H9 (cell line): ENCODE measurements around the gene EBF4. TPM values are rescaled to one million over a fixed set of nuclear protein-coding genes. Genes with fewer than 3 reads are reported as not detected.

Experiments used
- DNase-seq: peaks from one replicate; pipeline ENCODE4 v3.0.0-alpha.2; 2017
- H2AFZ ChIP-seq: one replicate; pipeline ENCODE4 v1.6.1; 2013; ENCODE audit warnings: mild to moderate bottlenecking, low read length, control low read depth, moderate library complexity
- H2AK5ac ChIP-seq: 2 replicates; pipeline ENCODE4 v1.6.1; 2013; ENCODE audit warnings: low read length, control low read depth, mixed read lengths; ENCODE audit not compliant: insufficient read length
- H2BK120ac ChIP-seq: one replicate; pipeline ENCODE4 v1.6.1; 2013; ENCODE audit warnings: low read depth, mild to moderate bottlenecking, low read length, control low read depth, inconsistent platforms; ENCODE audit not compliant: poor library complexity, severe bottlenecking
- H2BK12ac ChIP-seq: 2 replicates; pipeline ENCODE4 v1.6.1; 2013; ENCODE audit warnings: low read length, control low read depth, mixed read lengths, low read depth; ENCODE audit not compliant: insufficient read length
- H2BK15ac ChIP-seq: 2 replicates; pipeline ENCODE4 v1.6.1; 2013; ENCODE audit warnings: low read depth, low read length, control low read depth
- H2BK20ac ChIP-seq: one replicate; pipeline ENCODE4 v1.6.1; 2013; ENCODE audit warnings: low read depth, mild to moderate bottlenecking, low read length, control low read depth, inconsistent platforms; ENCODE audit not compliant: poor library complexity, severe bottlenecking
- H2BK5ac ChIP-seq: 2 replicates; pipeline ENCODE4 v1.6.1; 2013; ENCODE audit warnings: low read length, control low read depth, mixed read lengths; ENCODE audit not compliant: insufficient read length
- H3K14ac ChIP-seq: 2 replicates; pipeline ENCODE4 v1.6.1; 2013; ENCODE audit warnings: low read length, control low read depth; ENCODE audit not compliant: insufficient read depth
- H3K18ac ChIP-seq: 2 replicates; pipeline ENCODE4 v1.6.1; 2013; ENCODE audit warnings: low read depth, mild to moderate bottlenecking, mixed read lengths, low read length, control low read depth; ENCODE audit not compliant: insufficient read length
- H3K23ac ChIP-seq: 2 replicates; pipeline ENCODE4 v1.6.1; 2013; ENCODE audit warnings: low read length, control low read depth, mixed read lengths, low read depth; ENCODE audit not compliant: insufficient read length
- H3K23me2 ChIP-seq: 2 replicates; pipeline ENCODE4 v1.6.1; 2013; ENCODE audit warnings: low read depth, mild to moderate bottlenecking, mixed read lengths, low read length, control low read depth; ENCODE audit not compliant: insufficient read length, poor library complexity, severe bottlenecking
- H3K27ac ChIP-seq: 2 replicates; pipeline ENCODE4 v1.5.1; 2013; ENCODE audit warnings: low read length, control low read depth, mixed read lengths, low read depth; ENCODE audit not compliant: insufficient read length
- H3K27me3 ChIP-seq: 2 replicates; pipeline ENCODE4 v1.6.1; 2013; ENCODE audit warnings: low read length, control low read depth, inconsistent platforms; ENCODE audit not compliant: insufficient read depth
- H3K4ac ChIP-seq: 2 replicates; pipeline ENCODE4 v1.6.1; 2013; ENCODE audit warnings: low read depth, mild to moderate bottlenecking, control low read depth, inconsistent platforms, low read length, moderate library complexity
- H3K4me1 ChIP-seq: 2 replicates; pipeline ENCODE4 v1.6.1; 2013; ENCODE audit warnings: low read length, control low read depth, inconsistent platforms; ENCODE audit not compliant: insufficient read depth
- H3K4me2 ChIP-seq: 2 replicates; pipeline ENCODE4 v1.6.1; 2013; ENCODE audit warnings: low read length, control low read depth, mixed read lengths; ENCODE audit not compliant: insufficient read length, insufficient read depth
- H3K56ac ChIP-seq: 2 replicates; pipeline ENCODE4 v1.6.1; 2013; ENCODE audit warnings: low read depth, mild to moderate bottlenecking, mixed read lengths, low read length, control low read depth; ENCODE audit not compliant: insufficient read length
- H3K79me1 ChIP-seq: 2 replicates; pipeline ENCODE4 v1.6.1; 2013; ENCODE audit warnings: low read depth, mild to moderate bottlenecking, moderate library complexity, low read length, control low read depth, inconsistent platforms; ENCODE audit not compliant: insufficient read depth, poor library complexity, severe bottlenecking
- H3K79me2 ChIP-seq: 2 replicates; pipeline ENCODE4 v1.6.1; 2013; ENCODE audit warnings: low read length, control low read depth, inconsistent platforms; ENCODE audit not compliant: insufficient read depth
- H3K9ac ChIP-seq: 2 replicates; pipeline ENCODE4 v1.6.1; 2013; ENCODE audit warnings: low read length, control low read depth, mixed read lengths; ENCODE audit not compliant: insufficient read length; ENCODE audit errors: extremely low read depth
- H3K9me3 ChIP-seq: one replicate; pipeline ENCODE4 v1.6.1; 2013; ENCODE audit warnings: low read depth, low read length, inconsistent platforms; ENCODE audit not compliant: control insufficient read depth
- H3T11ph ChIP-seq: one replicate; pipeline ENCODE4 v1.6.1; 2013; ENCODE audit warnings: mild to moderate bottlenecking, low read length, control low read depth, inconsistent platforms
- H4K20me1 ChIP-seq: one replicate; pipeline ENCODE4 v1.6.1; 2013; ENCODE audit not compliant: control insufficient read depth, insufficient read length, insufficient read depth
- H4K5ac ChIP-seq: 2 replicates; pipeline ENCODE4 v1.6.1; 2013; ENCODE audit warnings: low read depth, mild to moderate bottlenecking, mixed read lengths, low read length, control low read depth; ENCODE audit not compliant: insufficient read length
- H4K8ac ChIP-seq: replicated peaks from 2 replicates; pipeline ENCODE4 v1.6.1; 2013; ENCODE audit warnings: low read length, control low read depth, mixed read lengths, low read depth; ENCODE audit not compliant: insufficient read length
- H4K91ac ChIP-seq: 2 replicates; pipeline ENCODE4 v1.6.1; 2013; ENCODE audit warnings: low read depth, mild to moderate bottlenecking, moderate library complexity, mixed read lengths, low read length, control low read depth; ENCODE audit not compliant: insufficient read length
- H3K27ac Mint-ChIP-seq, 3 experiments: 2 replicates in 2 of 3; 3 replicates in 1 of 3; pipeline ENCODE4 v1.8.0; 2020 to 2021; ENCODE audit warnings: mixed read lengths in 3 of 3, mild to moderate bottlenecking in 1 of 3, moderate library complexity in 1 of 3
- H3K27me3 Mint-ChIP-seq: 2 replicates; pipeline ENCODE4 v1.8.0; 2021; ENCODE audit warnings: low read depth, mild to moderate bottlenecking, moderate library complexity, mixed read lengths
- H3K36me3 Mint-ChIP-seq, 3 experiments: 2 replicates in 2 of 3; 3 replicates in 1 of 3; pipeline ENCODE4 v1.8.0; 2020 to 2021; ENCODE audit warnings: low read depth in 3 of 3, mixed read lengths in 3 of 3; ENCODE audit not compliant: insufficient read depth in 1 of 3
- H3K4me1 Mint-ChIP-seq, 2 experiments: 2 replicates each; pipeline ENCODE4 v1.8.0; 2020; ENCODE audit warnings: mixed read lengths in 2 of 2
- H3K4me3 Mint-ChIP-seq, 2 experiments: 2 replicates in 1 of 2; 3 replicates in 1 of 2; pipeline ENCODE4 v1.8.0; 2020 to 2021; ENCODE audit warnings: mild to moderate bottlenecking in 2 of 2, mixed read lengths in 2 of 2, moderate library complexity in 1 of 2
- H3K9me3 Mint-ChIP-seq, 2 experiments: 2 replicates in 1 of 2; 3 replicates in 1 of 2; pipeline ENCODE4 v1.8.0; 2020; ENCODE audit warnings: mild to moderate bottlenecking in 2 of 2, mixed read lengths in 2 of 2, moderate library complexity in 1 of 2
- CTCF ChIP-seq: fragments of 200-600 bp; sonication (generic); conservative IDR thresholded peaks from 3 replicates; pipeline ENCODE4 v1.8.0; 2021; ENCODE audit warnings: antibody characterized with exemption, mild to moderate bottlenecking
- WGBS: extraction: QIAGEN DNeasy Blood & Tissue Kit; methylation state at CpG from one replicate; pipeline ENCODE4 v1.1.7; 2013; ENCODE audit warnings: missing lambda C conversion rate, low lambda C conversion rate, mixed read lengths; ENCODE audit not compliant: insufficient read length; ENCODE audit errors: extremely low coverage; 5-methylcytosine and 5-hydroxymethylcytosine counted together
- total RNA-seq: library from RNA; stranded (reverse); gene quantifications from 2 replicates; pipeline ENCODE4 v1.2.1, GENCODE V29; 2021

Gene EBF4
- total RNA-seq, 1 experiment from 2014 or later = 3.9 TPM

DNA sequence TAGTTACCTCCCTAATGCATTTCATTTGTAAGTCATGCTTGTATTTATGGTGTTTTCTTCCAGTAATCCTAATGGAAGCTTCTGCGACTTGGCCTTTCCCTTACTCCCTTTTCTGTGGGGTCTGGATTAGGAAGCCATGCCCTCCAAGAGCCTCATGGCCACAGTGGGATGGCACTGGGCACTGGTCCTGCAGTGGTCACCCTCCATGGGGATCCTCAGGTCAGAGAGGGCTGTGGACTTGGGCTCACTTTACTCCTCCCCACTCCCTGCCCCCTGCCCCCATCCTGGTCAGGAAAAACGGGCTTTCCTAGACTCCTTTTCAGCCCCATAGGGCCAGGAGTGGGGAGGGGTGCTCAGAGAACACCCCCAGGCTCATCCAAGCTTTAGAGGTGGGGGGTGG lies 49.9 kb downstream of the EBF4 start:
- no peak overlapping the region for H2BK20ac ChIP-seq

More for the DNA sequence above, 49.9 kb downstream of the EBF4 start:
- Histone ChIP-seq H3K4me1 (peaks cover 3% of the 10 kb centered on the region; the same call in 1 of the 2 replicates), H4K20me1 (no peaks in the 10 kb centered on the region), H4K91ac (no peak overlapping the region), H4K5ac (no peak overlapping the region), H3K9me3 (no peaks in the 10 kb centered on the region), H2BK120ac (no peak overlapping the region), H2AK5ac (no peak overlapping the region), H3K4ac (no peak overlapping the region), H3K14ac (no peak overlapping the region), H4K8ac (no peak overlapping the region), H3K27me3 (peaks cover 2% of the 10 kb centered on the region; the same call in 1 of the 2 replicates), H2BK5ac (no peak overlapping the region), H3T11ph (no peak overlapping the region), H3K18ac (no peak overlapping the region), H3K79me1 (no peaks in the 10 kb centered on the region), H3K79me2 (no peaks in the 10 kb centered on the region), H3K27ac (no peak overlapping the region), H3K4me2 (no peak overlapping the region), H3K9ac (no peak overlapping the region), H3K23ac (no peak overlapping the region), H2BK12ac (no peak overlapping the region), H3K56ac (no peak overlapping the region), H2BK15ac (no peak overlapping the region), H3K23me2 (no peaks in the 10 kb centered on the region), H2AFZ (no peak overlapping the region)
- H3K4me1 Mint-ChIP-seq = peaks cover 22 to 27% of the 10 kb centered on the region in 2 experiments
- TF ChIP-seq CTCF = no peak
- no peak overlapping the region for H3K4me3 Mint-ChIP-seq
- H3K27ac Mint-ChIP-seq = no peak overlapping the region
- H3K36me3 Mint-ChIP-seq = no peaks in the 10 kb centered on the region
- DNase-seq = no peak
- H3K27me3 Mint-ChIP-seq = peaks cover 74% of the 10 kb centered on the region
- no peaks in the 10 kb centered on the region; a peak in 2 of 5 replicates for H3K9me3 Mint-ChIP-seq
- no CpG with 5 or more reads among the region's 2 CpGs for WGBS
